GM23338 (cell line): ENCODE data around the gene GUCY1B1.
"Not testable (repeated sequence)": the region's sequence is repeated elsewhere in the genome, so short reads cannot be mapped to it uniquely, and the experiment has no call there.

Experiments
- CTCF ChIP-seq, 2 experiments: fragments of 200-600 bp in 1 of 2; sonication (generic) in 1 of 2; conservative IDR thresholded peaks; 2 replicates each; pipeline versions ENCODE4 v1.5.1 to v1.6.1; 2016 to 2017; ENCODE audit warnings: antibody characterized with exemption in 2 of 2, low read depth in 2 of 2, mild to moderate bottlenecking in 2 of 2, moderate library complexity in 1 of 2
- REST ChIP-seq: IDR thresholded peaks from one replicate; pipeline ENCODE4 v1.6.1; 2018; ENCODE audit warnings: antibody characterized with exemption; ENCODE audit not compliant: unreplicated experiment

DNA sequence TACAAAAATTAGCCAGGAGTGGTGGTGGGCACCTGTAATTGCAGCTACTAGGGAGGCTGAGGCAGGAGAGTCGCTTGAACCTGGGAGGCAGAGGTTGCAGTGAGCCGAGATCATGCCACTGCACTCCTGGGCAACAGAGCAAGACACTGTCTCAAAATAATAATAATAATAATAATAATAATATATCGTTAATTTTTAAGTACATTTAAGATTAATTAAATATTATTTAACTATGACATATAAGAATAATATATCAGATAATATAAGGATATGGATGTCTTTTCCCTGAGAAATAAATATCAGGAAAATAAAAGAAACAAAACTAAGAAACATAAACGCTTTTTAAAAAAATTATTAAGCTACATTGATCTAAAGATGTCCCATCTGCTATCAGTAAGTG lies 38.8 kb downstream of the GUCY1B1 start:
- TF ChIP-seq CTCF (conservative IDR thresholded peaks at IDR 0.05; ENCODE audit: low read depth in 2 of 2); REST: not testable (repeated sequence)
